HG03039 (cell line): ENCODE measurements around the gene C1orf87.

Experiments
- ATAC-seq: cut with Tn5 transposase; IDR thresholded peaks from one replicate; pipeline ENCODE4 v1.9.1; 2021; ENCODE audit warnings: mild to moderate bottlenecking, moderate library complexity; ENCODE audit not compliant: unreplicated experiment

The C1orf87 gene

GRCh38 chr1:60063561-60063960 is 10.0 kb downstream of the C1orf87 start:
- ATAC-seq = no peak

- no peak for ATAC-seq
Observed at GRCh38 chr1:60059468-60059867, 14.1 kb downstream of the C1orf87 start.

GRCh38 chr1:60055336-60055735 is 18.2 kb downstream of the C1orf87 start:
- ATAC-seq = no peak

- no peak for ATAC-seq
Observed at GRCh38 chr1:60054374-60054773, 19.2 kb downstream of the C1orf87 start.

GRCh38 chr1:60052601-60053000 is 21.0 kb downstream of the C1orf87 start:
- ATAC-seq = no peak

- no peak for ATAC-seq
Observed at GRCh38 chr1:60051191-60051590, 22.4 kb downstream of the C1orf87 start.

GRCh38 chr1:60049188-60049587 is 24.4 kb downstream of the C1orf87 start:
- no peak for ATAC-seq

GRCh38 chr1:60044881-60045280 is 28.7 kb downstream of the C1orf87 start:
- ATAC-seq = no peak

GRCh38 chr1:60041783-60042182 is 31.8 kb downstream of the C1orf87 start:
- ATAC-seq = no peak

- no peak for ATAC-seq
Observed at GRCh38 chr1:60037669-60038068, 35.9 kb downstream of the C1orf87 start.

GRCh38 chr1:60036856-60037460 is 36.6 kb downstream of the C1orf87 start:
- ATAC-seq = no peak

GRCh38 chr1:60035921-60036320 is 37.6 kb downstream of the C1orf87 start:
- ATAC-seq = no peak

- no peak for ATAC-seq
Observed at GRCh38 chr1:60034999-60035398, 38.6 kb downstream of the C1orf87 start.

- no peak for ATAC-seq
Observed at GRCh38 chr1:60033066-60033465, 40.5 kb downstream of the C1orf87 start.

GRCh38 chr1:60031146-60031545 is 42.4 kb downstream of the C1orf87 start:
- ATAC-seq = no peak

GRCh38 chr1:60025552-60025951 is 48.0 kb downstream of the C1orf87 start:
- ATAC-seq = no peak

- no peak for ATAC-seq
Observed at GRCh38 chr1:60017508-60018205, 55.9 kb downstream of the C1orf87 start.

- no peak for ATAC-seq
Observed at GRCh38 chr1:60010690-60011089, 62.9 kb downstream of the C1orf87 start.

GRCh38 chr1:60008500-60008899 is 65.1 kb downstream of the C1orf87 start:
- ATAC-seq = no peak

GRCh38 chr1:60000625-60001024 is 72.9 kb downstream of the C1orf87 start:
- ATAC-seq = no peak

GRCh38 chr1:59999746-60000145 is 73.8 kb downstream of the C1orf87 start:
- no peak for ATAC-seq

GRCh38 chr1:59999006-59999405 is 74.6 kb downstream of the C1orf87 start:
- ATAC-seq = no peak
